GM13976 (cell line): ENCODE results near the gene HOXA3.

Source experiments
- DNase-seq: peaks from one replicate; pipeline ENCODE4 v3.0.0; 2012; ENCODE audit warnings: low spot score
- in situ Hi-C: fragments of 300-500 bp; cut with MboI; formaldehyde crosslinking; loops from one replicate; pipeline ENCODE4 v1.12.0; 2022; ENCODE audit warnings: low sequenced_read_pairs, mixed read lengths, inconsistent platforms; ENCODE audit not compliant: unreplicated experiment
- TF ChIP-seq, protein P1 (sequence below): IDR thresholded peaks from 2 replicates; pipeline ENCODE4 v1.5.1; 2012; ENCODE audit warnings: borderline replicate concordance, mild to moderate bottlenecking; ENCODE audit not compliant: insufficient read depth; ENCODE audit errors: extremely low read depth, missing control alignments, control extremely low read depth

Gene HOXA3

DNA sequence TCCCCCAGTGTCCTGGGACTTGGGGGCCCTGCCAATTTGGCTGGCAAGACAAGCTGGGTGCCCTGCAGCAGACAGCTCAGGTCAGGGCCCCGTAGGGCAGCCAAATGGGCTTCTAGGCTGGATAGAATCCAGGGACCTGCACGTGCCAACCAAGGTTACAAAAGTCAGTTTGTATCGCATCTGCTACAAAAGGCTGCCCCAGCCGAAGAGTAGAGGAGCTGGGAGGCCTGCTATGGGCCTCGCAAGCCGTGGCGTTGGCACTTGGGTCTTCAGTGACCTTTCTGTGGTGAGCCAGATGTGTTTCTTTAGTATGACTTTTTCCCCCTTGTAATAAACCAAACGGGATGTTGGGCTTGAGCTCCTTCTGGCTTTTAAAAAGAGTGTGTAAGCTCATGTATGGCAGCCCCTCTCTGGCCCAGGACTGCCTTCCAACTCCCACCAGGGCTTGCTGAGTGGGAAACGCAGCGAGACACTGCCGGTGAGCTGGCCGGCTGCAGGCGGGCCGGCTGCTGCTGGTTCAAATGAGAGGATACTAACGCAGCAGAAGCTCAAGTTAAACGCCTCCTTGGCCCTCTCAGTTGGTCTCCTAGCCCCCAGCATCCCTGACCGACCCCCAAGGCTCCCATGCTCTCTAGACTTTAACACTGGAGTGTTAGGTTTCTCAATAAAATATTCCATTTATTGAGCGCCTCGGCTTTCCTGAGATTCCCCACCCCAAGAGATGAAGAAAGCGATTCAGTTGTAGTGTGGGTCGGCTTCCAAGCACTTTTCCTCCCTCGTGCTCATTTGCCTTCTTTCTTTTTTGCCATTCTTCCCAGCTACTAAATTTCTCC lies 24.8 kb upstream of the HOXA3 start:
- TF ChIP-seq, protein P1, sequence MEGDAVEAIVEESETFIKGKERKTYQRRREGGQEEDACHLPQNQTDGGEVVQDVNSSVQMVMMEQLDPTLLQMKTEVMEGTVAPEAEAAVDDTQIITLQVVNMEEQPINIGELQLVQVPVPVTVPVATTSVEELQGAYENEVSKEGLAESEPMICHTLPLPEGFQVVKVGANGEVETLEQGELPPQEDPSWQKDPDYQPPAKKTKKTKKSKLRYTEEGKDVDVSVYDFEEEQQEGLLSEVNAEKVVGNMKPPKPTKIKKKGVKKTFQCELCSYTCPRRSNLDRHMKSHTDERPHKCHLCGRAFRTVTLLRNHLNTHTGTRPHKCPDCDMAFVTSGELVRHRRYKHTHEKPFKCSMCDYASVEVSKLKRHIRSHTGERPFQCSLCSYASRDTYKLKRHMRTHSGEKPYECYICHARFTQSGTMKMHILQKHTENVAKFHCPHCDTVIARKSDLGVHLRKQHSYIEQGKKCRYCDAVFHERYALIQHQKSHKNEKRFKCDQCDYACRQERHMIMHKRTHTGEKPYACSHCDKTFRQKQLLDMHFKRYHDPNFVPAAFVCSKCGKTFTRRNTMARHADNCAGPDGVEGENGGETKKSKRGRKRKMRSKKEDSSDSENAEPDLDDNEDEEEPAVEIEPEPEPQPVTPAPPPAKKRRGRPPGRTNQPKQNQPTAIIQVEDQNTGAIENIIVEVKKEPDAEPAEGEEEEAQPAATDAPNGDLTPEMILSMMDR = no peak
- DNase-seq = no peak
- in situ Hi-C loops = no loop called here

DNA sequence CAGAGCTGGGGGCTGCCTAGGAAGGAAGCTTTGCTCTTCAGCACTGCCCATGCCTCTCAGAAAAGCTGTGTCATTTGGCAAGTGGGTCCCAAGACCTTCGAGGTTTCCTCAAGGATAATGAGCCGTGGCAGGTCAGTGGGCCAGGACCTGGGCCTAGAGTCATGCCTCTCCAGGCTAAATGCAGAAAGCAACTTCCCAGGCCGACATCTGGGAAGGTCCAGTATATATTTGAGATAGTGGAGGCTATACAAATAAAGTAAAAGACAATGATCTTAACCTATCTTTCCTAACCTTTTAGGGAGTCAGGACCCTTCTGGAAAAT lies 24.1 kb upstream of the HOXA3 start:
- TF ChIP-seq, protein P1 = no peak
- in situ Hi-C loops = no loop called here
- DNase-seq = no peak

DNA sequence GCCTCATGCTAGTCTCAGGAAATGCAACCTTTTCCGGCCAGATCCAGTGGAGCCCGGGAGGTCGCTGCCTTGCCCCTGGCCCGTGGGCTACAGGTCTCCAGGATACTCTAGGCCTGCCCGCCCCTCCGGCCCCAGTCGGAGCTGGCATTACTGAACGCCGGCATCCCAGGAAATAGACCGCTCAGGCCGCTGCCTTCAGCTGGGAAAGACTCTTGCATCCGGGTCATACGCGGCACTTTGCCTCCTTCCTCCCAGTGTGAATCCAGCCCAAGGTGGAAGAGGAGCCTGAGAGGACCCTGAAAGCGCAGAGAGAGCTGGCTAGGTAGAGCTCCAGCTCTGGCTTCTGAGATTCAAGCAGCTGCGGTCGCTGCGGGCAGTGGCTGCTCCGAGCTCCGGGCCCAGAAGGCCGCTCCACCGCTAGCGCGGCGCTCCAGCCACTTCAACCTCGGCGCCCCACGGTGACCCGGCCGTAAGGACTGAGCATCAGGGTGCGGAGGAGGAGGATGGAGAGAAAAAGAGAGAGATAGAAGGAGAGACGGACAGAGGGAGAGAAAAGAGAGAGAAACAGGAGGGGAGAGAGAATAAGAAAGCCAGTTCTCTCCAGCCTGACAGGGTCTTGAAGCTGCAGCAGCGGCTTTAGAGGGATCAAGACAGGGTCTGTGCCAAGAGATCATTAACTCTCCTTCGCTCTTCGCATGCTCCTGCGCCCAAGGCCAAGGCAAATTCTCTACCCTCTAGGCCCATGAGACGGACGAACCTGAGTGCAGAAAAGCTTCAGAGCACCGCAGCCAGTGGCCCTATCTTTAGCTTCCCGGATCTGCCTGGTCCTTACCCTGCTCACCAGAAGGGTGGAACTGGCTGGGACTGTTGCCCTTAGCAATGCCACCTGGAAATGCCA lies 23.5 kb upstream of the HOXA3 start:
- in situ Hi-C loops = no loop called here
- TF ChIP-seq, protein P1 = no peak
- no peak for DNase-seq

DNA sequence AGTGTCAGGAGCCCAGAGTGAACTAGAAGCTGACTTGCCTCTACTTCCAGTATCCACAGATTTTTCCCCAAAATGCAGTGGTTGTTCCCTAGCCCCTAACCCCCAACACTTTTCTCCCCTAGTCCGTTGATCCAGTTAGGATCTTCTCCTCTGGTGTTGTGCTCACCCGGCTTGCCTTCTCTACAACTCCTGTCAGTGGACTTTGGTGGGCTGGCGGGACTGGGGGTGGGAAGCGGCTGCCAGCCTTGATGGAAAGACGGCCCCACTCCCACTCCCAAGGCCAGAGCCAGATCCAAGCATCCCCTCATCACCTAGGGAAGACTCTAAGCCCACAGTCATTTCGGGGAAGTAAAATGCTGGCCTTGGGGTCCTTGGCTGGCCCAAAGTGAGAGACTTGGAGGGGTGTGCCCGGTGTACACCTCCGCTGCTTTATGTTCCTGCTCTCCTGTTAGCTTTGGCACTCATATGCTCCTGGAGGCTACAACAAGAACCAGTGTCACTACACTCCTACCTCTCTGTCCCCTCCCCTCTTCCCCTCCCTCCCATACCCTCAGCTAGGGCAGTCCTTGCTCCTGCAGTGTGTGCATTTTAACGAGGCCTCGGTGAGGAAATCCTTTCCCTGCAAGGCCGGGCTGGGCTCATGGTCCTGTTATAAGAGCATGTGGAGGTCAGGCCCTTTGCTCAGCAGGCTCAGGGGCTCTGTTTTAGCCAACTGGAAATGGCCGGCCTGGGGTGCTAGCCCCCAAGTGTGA lies 22.7 kb upstream of the HOXA3 start:
- TF ChIP-seq, protein P1 = no peak
- in situ Hi-C loops = loop anchor here (25.0 kb wide), 1 partner anchor 663 kb away; no protein-coding TSS in a partner anchor
- DNase-seq = no peak

DNA sequence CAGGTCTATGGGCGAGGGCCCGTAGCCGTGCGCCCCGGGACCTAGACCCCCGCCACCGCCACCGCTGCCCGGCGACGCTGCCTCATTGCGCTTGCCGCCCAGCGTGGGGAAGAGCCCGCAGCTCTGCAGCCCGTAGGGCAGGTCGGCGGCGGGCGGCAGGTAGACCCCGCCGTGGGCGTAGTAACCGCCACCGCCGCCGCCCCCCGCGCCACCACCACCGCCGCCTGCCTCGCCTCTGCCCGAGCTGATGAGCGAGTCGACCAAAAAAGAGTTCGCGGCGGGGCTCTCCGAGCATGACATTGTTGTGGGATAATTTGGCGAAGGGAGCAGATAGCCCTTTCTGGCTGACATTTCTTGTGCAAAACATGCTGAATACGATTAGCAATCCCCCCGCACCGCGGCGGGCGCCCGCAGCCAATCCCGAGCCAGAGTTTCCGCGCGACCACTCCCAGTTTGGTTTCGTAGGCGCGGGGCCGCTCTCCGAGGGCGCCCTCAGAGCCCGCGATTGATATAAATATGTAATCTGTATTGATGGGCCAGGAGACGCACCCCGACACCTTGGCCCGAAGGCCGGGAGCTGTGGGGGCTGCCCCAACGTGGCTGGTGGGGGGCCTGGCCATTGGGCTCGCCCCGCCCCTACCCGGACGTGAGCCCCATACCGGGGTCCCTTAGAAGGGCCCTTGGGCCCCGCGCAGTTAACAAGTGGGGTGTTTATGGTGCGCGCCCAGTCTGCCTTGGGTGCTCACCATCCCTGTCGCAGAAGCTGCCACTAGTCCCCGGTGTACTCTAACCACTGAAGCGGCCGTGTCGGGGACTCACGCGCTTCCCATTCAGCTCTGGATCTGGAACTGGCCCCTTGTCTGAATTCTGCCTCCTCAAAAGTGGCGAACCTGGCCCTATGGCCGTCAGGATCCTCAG lies 21.8 kb upstream of the HOXA3 start, which contains the start of gene HOXA10:
Gene HOXA10 (minus strand): TSS at position 365 of the 918 bp plus-strand sequence. CDS start 14 bp downstream, at position 351.
- in situ Hi-C loops = loop anchor here (25.0 kb wide), 1 partner anchor 662 kb away; no protein-coding TSS in a partner anchor
- TF ChIP-seq, protein P1 = no peak
- no peak for DNase-seq
